ENCODE measurements around the gene BIVM. TPM values are rescaled to one million over a fixed set of nuclear protein-coding genes. Genes with fewer than 3 reads are reported as not detected.
A peak's percentile ranks its signal among the peaks of the same experiment; 100 is the strongest.

The BIVM gene
- total and polyA plus RNA-seq, 2 of the 4 experiments (the other 2 are of a cell fraction) = 7.2 to 12.2 TPM

DNA sequence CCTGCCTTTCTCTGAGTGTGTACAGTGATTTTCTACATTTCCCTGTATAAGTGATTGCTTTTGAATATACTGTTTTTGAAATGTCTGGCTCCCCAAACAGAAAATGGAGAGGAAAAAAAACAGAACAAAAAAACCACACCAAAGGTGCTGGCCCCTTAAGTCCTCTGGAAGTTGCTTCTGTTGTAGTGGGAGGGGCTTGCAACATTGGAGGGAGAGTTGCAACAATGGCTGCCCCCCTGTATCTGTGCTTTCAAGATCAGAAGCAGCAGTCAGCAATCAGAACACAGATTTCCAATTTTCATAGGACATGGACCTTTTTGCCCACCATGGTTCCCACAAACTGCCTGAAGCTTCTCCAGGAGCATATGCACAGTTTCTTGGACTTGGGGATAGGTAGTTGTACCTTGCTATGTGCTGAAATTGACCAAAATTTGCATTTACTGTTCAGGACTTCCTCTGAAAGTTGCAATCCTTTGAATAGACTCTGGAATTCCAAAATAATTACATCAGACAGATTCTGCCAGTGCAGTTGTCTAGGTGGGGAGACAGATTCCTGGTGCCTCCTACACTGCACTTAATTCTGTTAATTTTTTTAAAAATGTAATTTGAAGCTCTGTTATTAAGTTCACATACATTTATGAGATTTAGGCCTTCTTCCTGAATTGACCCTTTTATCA lies 13.8 kb downstream of the BIVM start:
- DNase-seq = peak; percentile 15

More for the DNA sequence above, 13.8 kb downstream of the BIVM start:
- peaks cover 2% of the 10 kb centered on the region for H3K4me1 ChIP-seq (ENCODE audit: control insufficient read depth, insufficient read depth, low read length)
- H3K9me3 ChIP-seq (ENCODE audit: control insufficient read depth, insufficient read depth, low read length) = 0 out of 2 replicates have a peak, but pooled peaks cover 3% of the 10 kb centered on the region
- H3K23ac ChIP-seq (ENCODE audit: low read depth, low read length) = peak overlapping the region; percentile 74
- H3K9ac ChIP-seq (ENCODE audit: low read depth, low read length) = peak overlapping the region; percentile 2; the same call in 1 of the 2 replicates
- H4K20me1 ChIP-seq (ENCODE audit: insufficient read depth, low read length) = no peaks in the 10 kb centered on the region
- H2BK5ac ChIP-seq (ENCODE audit: low read depth, low read length, poor library complexity, severe bottlenecking) = no peak overlapping the region
- H3K56ac ChIP-seq (ENCODE audit: extremely low read depth, insufficient read depth, low read length) = no peak overlapping the region; the same call in 1 of the 2 replicates
- peak overlapping the region; percentile 74 for H3K4ac ChIP-seq (ENCODE audit: low read depth, low read length)
- dilution Hi-C loops (cut with HindIII; ENCODE audit: low sequenced_read_pairs, unreplicated experiment) (no loop called here), intact Hi-C loops (cut with micrococcal nuclease) (no loop called here), in situ Hi-C loops (cut with MboI; ENCODE audit: low sequenced_read_pairs) (no loop called here)
- no peak for TF ChIP-seq SMC3 (IDR thresholded peaks at IDR 0.05; ENCODE audit: low read depth, low read length)
- peak; percentile 26; the same call in 1 of the 2 replicates for TF ChIP-seq CEBPB (IDR thresholded peaks at IDR 0.05; ENCODE audit: low read depth, low read length)
- no peak overlapping the region for H2BK20ac ChIP-seq (ENCODE audit: low read depth, low read length)
- peak overlapping the region; percentile 4; the same call in 1 of the 2 replicates for H3K4me2 ChIP-seq (ENCODE audit: low read depth, low read length)
- H2AFZ ChIP-seq (replicated peaks; ENCODE audit: low read length, poor library complexity) = peak overlapping the region; percentile 48
- peak; percentile 62 for ATAC-seq (ENCODE audit: low read depth)
- peaks cover 5% of the 10 kb centered on the region; the same call in 1 of the 2 replicates for H3K36me3 ChIP-seq (ENCODE audit: control insufficient read depth, insufficient read depth, low read length)
- peaks cover 24 to 33% of the 10 kb centered on the region in 2 experiments for H3K79me1 ChIP-seq (ENCODE audit: low read depth in 1 of 2, low read length in 2 of 2)
- H2AK9ac ChIP-seq (replicated peaks; ENCODE audit: low read depth, low read length, poor library complexity) = no peak overlapping the region
- H2AK5ac ChIP-seq (ENCODE audit: low read depth, low read length) = no peak overlapping the region; the same call in 1 of the 2 replicates
- H3K27me3 ChIP-seq (ENCODE audit: control insufficient read depth, insufficient read depth, low read length) = no peaks in the 10 kb centered on the region
- ChIA-PET POLR2A (ENCODE audit: unreplicated experiment) (interaction anchor here (0.6 kb wide), 1 partner anchor 12 kb away, joined by 4 read pairs; no protein-coding TSS in a partner anchor), CTCF (interaction anchor here (0.8 kb wide), 1 partner anchor 24 kb away, joined by 3 read pairs; no protein-coding TSS in a partner anchor)
- no peak overlapping the region for H3K27ac ChIP-seq (ENCODE audit: insufficient read depth, low read length)
- BruUV-seq (replicated peaks) = no TSS peak
- H4K5ac ChIP-seq (ENCODE audit: low read depth, low read length) = 0 out of 2 replicates have a peak overlapping the region, but pooled peaks have one; percentile 3
- no peak overlapping the region for H3K4me3 ChIP-seq (ENCODE audit: insufficient read depth, low read depth, low read length)
- peaks cover 6% of the 10 kb centered on the region; the same call in 1 of the 2 replicates for H3K9me1 ChIP-seq (ENCODE audit: insufficient read depth, low read length)
- peak overlapping the region in 1 of 2 experiments; percentile 83; a peak in 2 of 4 replicates for H4K8ac ChIP-seq (ENCODE audit: low read depth in 2 of 2, low read length in 2 of 2)
- H2BK120ac ChIP-seq (ENCODE audit: low read depth, low read length) = peak overlapping the region; percentile 62; the same call in 1 of the 2 replicates
- peak overlapping the region; percentile 79 for H3K14ac ChIP-seq (replicated peaks; ENCODE audit: low read depth, low read length)
- no peak overlapping the region for H2BK15ac ChIP-seq (ENCODE audit: low read depth, low read length)
- no peak overlapping the region for H3K18ac ChIP-seq (ENCODE audit: low read depth, low read length)
- H4K91ac ChIP-seq (ENCODE audit: insufficient read depth, low read depth, low read length) = no peak overlapping the region
